ENCODE results near the gene LOXHD1.

DNA sequence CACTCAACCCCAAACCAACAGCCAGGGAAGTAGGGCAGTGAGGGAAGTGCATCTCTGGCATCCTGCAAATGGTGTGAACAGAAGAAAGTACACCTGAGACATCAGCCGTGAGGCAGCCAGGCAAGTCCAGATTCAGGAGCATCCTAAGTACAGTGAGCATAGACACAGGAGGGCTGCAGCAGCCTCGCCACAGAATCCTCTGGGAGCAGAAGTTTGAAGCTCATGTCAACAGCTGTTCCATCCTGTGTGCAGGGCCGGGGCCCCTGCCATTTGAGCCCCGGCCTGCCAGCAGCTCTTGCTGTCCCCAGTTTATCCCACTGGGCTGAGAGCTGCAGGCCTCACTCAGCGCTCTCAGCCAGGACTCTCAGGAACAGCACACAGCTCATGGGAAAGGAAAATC is 14.5 kb downstream of the LOXHD1 start:
- TF ChIP-seq GATA3 (IDR thresholded peaks at IDR 0.05; ENCODE audit: low read depth, low read length), result no peak
- TF ChIP-seq GATA2 (IDR thresholded peaks at IDR 0.05; ENCODE audit: low read depth, low read length), result no peak

Data from SH-SY5Y (cell line).